NCI-H2107 treated with DMSO at 0.1 percent for 48 hours (cell line): ENCODE measurements around the gene ZNF423.
A peak's percentile ranks its signal among the peaks of the same experiment; 100 is the strongest.

Source experiments
- DNase-seq: peaks from one replicate; lab custom pipeline; 2025; ENCODE audit not compliant: unreplicated experiment; lab: John Stamatoyannopoulos, UW

Gene ZNF423

GRCh38 chr16:49454426-49455180 lies 401.3 kb downstream of the ZNF423 start:
- DNase-seq, result no peak

GRCh38 chr16:49453983-49454382 lies 401.9 kb downstream of the ZNF423 start:
- no peak for DNase-seq

GRCh38 chr16:49453021-49453420 lies 402.9 kb downstream of the ZNF423 start:
- DNase-seq, result no peak

GRCh38 chr16:49452578-49452977 lies 403.3 kb downstream of the ZNF423 start:
- peak; percentile 23 for DNase-seq

DNA sequence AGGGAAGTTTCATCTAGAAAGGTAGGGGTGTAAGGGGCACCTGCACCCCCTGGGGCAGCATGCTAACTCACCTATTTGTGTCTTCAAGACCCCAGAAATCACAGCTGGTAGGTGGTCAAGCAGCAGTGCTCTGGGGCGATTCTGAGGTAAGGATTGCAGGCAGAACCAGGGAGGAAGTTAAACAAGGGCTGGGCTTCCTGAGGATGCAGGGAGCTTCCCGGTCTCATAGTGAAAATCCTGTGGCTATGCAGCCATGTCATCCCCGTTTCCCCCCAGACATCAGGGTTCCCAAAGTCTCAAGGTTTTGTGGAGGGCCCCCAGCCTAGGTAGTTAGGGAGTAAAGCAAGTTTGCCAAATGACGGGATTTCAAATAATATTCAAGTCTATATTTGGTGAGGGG lies 403.8 kb downstream of the ZNF423 start:
- no peak for DNase-seq

- DNase-seq, result no peak
Measured at GRCh38 chr16:49446805-49447204, 409.1 kb downstream of the ZNF423 start.

DNA sequence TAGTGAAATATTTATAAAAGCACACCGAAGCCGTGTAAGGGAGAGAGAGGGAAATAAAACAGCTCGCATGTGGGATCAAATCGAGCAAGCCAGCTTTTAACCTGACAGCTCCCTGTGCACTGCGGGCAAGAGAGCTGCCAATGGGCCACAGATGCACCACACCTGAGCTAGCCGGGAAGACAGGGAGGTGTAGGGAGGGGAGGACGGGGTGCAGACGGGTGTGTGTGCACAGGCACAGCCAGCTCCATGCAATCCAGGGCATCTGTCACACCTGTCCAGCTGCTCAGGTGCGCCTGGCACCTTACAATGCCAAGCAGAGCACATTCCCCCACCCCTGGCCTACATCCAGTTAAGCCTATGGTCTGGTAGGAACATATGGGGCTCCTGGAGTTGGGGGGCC lies 412.3 kb downstream of the ZNF423 start:
- DNase-seq, result no peak

- DNase-seq, result no peak
Measured at GRCh38 chr16:49442805-49443204, 413.1 kb downstream of the ZNF423 start.

DNA sequence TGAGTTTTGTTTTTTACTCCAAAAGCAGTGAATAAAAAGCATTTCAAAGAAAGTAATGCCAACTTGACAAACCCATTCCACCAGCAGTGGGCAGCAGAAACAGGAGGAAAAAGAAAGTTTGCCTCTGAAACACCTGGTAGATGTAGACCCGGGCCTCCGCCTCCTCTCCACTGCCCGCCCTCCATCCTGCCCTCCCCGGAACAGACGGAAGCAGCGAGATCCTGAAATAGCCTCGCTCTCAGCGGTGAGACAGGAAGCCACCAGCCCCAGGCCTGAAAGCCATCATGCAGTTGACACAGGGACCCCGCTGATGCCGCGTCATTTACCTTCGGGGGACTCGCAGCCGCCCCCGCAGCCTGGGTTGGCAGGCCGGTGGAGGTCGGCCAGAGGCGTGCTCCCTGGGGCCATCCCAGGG lies 414.5 kb downstream of the ZNF423 start:
- DNase-seq, result peak; percentile 12

DNA sequence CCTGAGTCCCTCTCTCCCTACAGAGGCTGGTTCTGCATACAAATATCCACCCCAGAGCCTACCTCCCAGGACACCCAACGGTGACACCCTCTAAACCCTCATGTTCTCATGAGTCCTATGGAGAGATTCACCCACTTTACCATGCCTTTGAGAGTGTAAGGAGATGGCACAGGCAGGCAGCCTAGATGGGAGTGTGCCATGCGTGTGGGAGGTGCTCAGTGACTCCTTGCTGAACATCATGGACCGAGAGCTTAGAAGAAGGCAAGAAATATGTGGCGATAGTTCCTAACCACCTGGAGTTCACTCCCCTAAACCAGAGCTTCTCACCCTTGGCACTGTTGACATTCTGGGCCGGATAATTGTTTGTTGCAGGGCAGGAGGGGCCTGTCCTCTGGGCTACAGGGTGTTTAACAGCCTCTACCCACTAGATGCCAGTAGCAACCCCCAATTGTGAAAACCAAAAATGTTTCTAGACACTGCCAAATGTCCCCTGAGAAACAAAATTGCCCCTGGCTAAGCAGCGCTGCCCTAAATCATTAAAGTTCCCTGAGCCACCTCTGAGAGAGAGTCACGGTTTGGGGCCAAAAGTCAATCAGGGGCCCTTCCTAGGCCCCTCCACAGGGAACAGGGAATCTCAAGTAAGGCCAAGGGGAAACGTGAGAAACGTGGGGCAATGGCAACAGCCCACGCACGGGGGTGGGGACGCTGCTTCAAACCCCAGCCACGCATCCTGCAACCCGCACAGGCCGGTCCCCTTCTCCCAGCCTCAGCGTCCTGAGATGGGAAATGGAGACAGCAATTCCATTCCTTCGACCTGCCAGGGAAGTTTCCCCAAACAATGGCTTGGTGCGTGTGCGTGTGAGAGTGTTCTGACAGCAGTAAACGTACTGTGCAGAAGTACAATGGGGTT lies 415.5 kb downstream of the ZNF423 start:
- no peak for DNase-seq

GRCh38 chr16:49439676-49440075 lies 416.2 kb downstream of the ZNF423 start:
- no peak for DNase-seq

- DNase-seq, result no peak
Measured at GRCh38 chr16:49439050-49439449, 416.9 kb downstream of the ZNF423 start.
